Epithelial cell of esophagus (primary cell): ENCODE results near the gene SPTBN1.

Experiments
- DNase-seq: peaks from one replicate; pipeline ENCODE4 v3.0.0; 2010; ENCODE audit warnings: low read depth
- H3K4me3 ChIP-seq: 2 replicates; pipeline ENCODE4 v1.5.1; 2011; ENCODE audit warnings: mild to moderate bottlenecking, low read length, control low read depth
- CTCF ChIP-seq: IDR thresholded peaks from 2 replicates; pipeline ENCODE4 v1.5.1; 2011; ENCODE audit warnings: low read depth, mild to moderate bottlenecking, low read length, control low read depth, inconsistent platforms; ENCODE audit not compliant: insufficient read depth; ENCODE audit errors: missing control alignments

The SPTBN1 gene

GRCh38 chr2:54653572-54654204 lies 197.6 kb downstream of the SPTBN1 start:
- no peak for DNase-seq
- no peak for TF ChIP-seq CTCF
- no peak overlapping the region for H3K4me3 ChIP-seq

- TF ChIP-seq CTCF, result no peak
- DNase-seq, result no peak
- H3K4me3 ChIP-seq, result no peak overlapping the region
Measured at GRCh38 chr2:54655046-54655809, 199.1 kb downstream of the SPTBN1 start.

- DNase-seq, result no peak
- TF ChIP-seq CTCF, result no peak
- H3K4me3 ChIP-seq, result no peak overlapping the region
Measured at GRCh38 chr2:54656863-54657262, 200.7 kb downstream of the SPTBN1 start.

- peak; percentile 53 for DNase-seq
- no peak overlapping the region for H3K4me3 ChIP-seq
- TF ChIP-seq CTCF, result peak; percentile 62
Measured at GRCh38 chr2:54657664-54658083, 201.5 kb downstream of the SPTBN1 start.

GRCh38 chr2:54658564-54659071 lies 202.5 kb downstream of the SPTBN1 start:
- DNase-seq, result no peak
- H3K4me3 ChIP-seq, result no peak overlapping the region
- TF ChIP-seq CTCF, result no peak

GRCh38 chr2:54659527-54659926 lies 203.4 kb downstream of the SPTBN1 start:
- no peak for TF ChIP-seq CTCF
- DNase-seq, result no peak
- no peak overlapping the region for H3K4me3 ChIP-seq
